GM19372 (cell line): ENCODE measurements around the gene PHF5A.
"Not testable (repeated sequence)": the region's sequence is repeated elsewhere in the genome, so short reads cannot be mapped to it uniquely, and the experiment has no call there.

ENCODE experiments used
- ATAC-seq: cut with Tn5 transposase; IDR thresholded peaks from one replicate; pipeline ENCODE4 v1.9.1; 2021; ENCODE audit warnings: mild to moderate bottlenecking, low read depth, moderate library complexity; ENCODE audit not compliant: unreplicated experiment

The PHF5A gene

GRCh38 chr22:41458161-41458728, 10.2 kb downstream of the PHF5A start:
- ATAC-seq, result no peak

GRCh38 chr22:41448189-41448808, 20.2 kb downstream of the PHF5A start:
- ATAC-seq, result peak; percentile 49

- ATAC-seq, result no peak
Measured at GRCh38 chr22:41447435-41448188, 20.9 kb downstream of the PHF5A start.

GRCh38 chr22:41446639-41447434, 21.7 kb downstream of the PHF5A start, which contains the start of gene TOB2:
TSS of gene TOB2 (minus strand) at chr22:41446801. CDS start at chr22:41437345, 9,456 bp downstream.
- ATAC-seq, result peak; percentile 37

GRCh38 chr22:41446057-41446501, 22.4 kb downstream of the PHF5A start:
- no peak for ATAC-seq

- ATAC-seq, result no peak
Measured at GRCh38 chr22:41445129-41446056, 23.1 kb downstream of the PHF5A start.

- peak; percentile 43 for ATAC-seq
Measured at GRCh38 chr22:41444360-41445128, 23.9 kb downstream of the PHF5A start.

- no peak for ATAC-seq
Measured at GRCh38 chr22:41442240-41442792, 26.2 kb downstream of the PHF5A start.

GRCh38 chr22:41440511-41440910, 28.0 kb downstream of the PHF5A start:
- not testable (repeated sequence) for ATAC-seq

GRCh38 chr22:41437198-41437597, 31.3 kb downstream of the PHF5A start:
- ATAC-seq, result no peak

- no peak for ATAC-seq
Measured at GRCh38 chr22:41436322-41437113, 32.0 kb downstream of the PHF5A start.

- no peak for ATAC-seq
Measured at GRCh38 chr22:41435560-41435959, 32.9 kb downstream of the PHF5A start.

GRCh38 chr22:41434361-41435003, 34.0 kb downstream of the PHF5A start:
- ATAC-seq, result not testable (repeated sequence)

- not testable (repeated sequence) for ATAC-seq
Measured at GRCh38 chr22:41433480-41433879, 35.0 kb downstream of the PHF5A start.

GRCh38 chr22:41431656-41432055, 36.8 kb downstream of the PHF5A start:
- no peak for ATAC-seq

GRCh38 chr22:41429951-41430332, 38.5 kb downstream of the PHF5A start:
- no peak for ATAC-seq

GRCh38 chr22:41429232-41429950, 39.1 kb downstream of the PHF5A start:
- no peak for ATAC-seq
